SK-N-SH (cell line): ENCODE measurements around the gene PBX1. TPM values are rescaled to one million over a fixed set of nuclear protein-coding genes. Genes with fewer than 3 reads are reported as not detected.

Experiments
- CTCF ChIA-PET: fragments of 300-600, 350-600 bp; formaldehyde crosslinking; extraction: SDS; loops from one replicate; lab custom pipeline; 2021; lab: Yijun Ruan, JAX
- POLR2A ChIA-PET: fragments of 350-600 bp; sonication (Branson Sonifier 250); formaldehyde crosslinking; extraction: SDS; loops from one replicate; lab custom pipeline; 2020; ENCODE audit warnings: antibody characterized with exemption, inconsistent platforms; lab: Yijun Ruan, JAX
- DNase-seq: peaks from one replicate; pipeline ENCODE4 v3.0.0; 2012
- H2AFZ ChIP-seq: fragments of 200-600 bp; sonication (generic); 2 replicates; pipeline ENCODE4 v1.8.1; 2016; ENCODE audit warnings: antibody characterized with exemption, mild to moderate bottlenecking, low read depth
- H3F3A ChIP-seq: fragments of 200-600 bp; sonication (generic); replicated peaks from 2 replicates; pipeline ENCODE3; 2016; ENCODE audit warnings: antibody characterized with exemption, mild to moderate bottlenecking; ENCODE audit not compliant: insufficient read depth
- H3K27ac ChIP-seq, 2 experiments: fragments of 200-500 bp in 1 of 2; fragments of 200-600 bp in 1 of 2; sonication (Bioruptor generic) in 1 of 2; sonication (generic), shearing (Covaris generic) in 1 of 2; 2 replicates each; pipeline versions ENCODE4 v1.5.1 to v1.6.1; 2014 to 2016; ENCODE audit warnings: low read depth in 2 of 2, inconsistent platforms in 1 of 2, low read length in 1 of 2, mild to moderate bottlenecking in 1 of 2, mixed read lengths in 1 of 2
- H3K27me3 ChIP-seq: fragments of 200-600 bp; sonication (generic), shearing (Covaris generic); 2 replicates; pipeline ENCODE4 v1.6.1; 2016; ENCODE audit warnings: mixed run types; ENCODE audit not compliant: insufficient read depth
- H3K36me3 ChIP-seq, 2 experiments: fragments of 200-500 bp in 1 of 2; fragments of 200-600 bp in 1 of 2; sonication (Bioruptor generic) in 1 of 2; sonication (generic) in 1 of 2; replicated peaks in 1 of 2; 2 replicates each; pipeline versions ENCODE3 to v1.5.1; 2014 to 2016; ENCODE audit warnings: low read length in 1 of 2, mild to moderate bottlenecking in 1 of 2; ENCODE audit not compliant: insufficient read depth in 2 of 2, control insufficient read depth in 1 of 2
- H3K4me1 ChIP-seq, 2 experiments: fragments of 200-500 bp in 1 of 2; fragments of 200-600 bp in 1 of 2; sonication (Bioruptor generic) in 1 of 2; sonication (generic), shearing (Covaris generic) in 1 of 2; 2 replicates each; pipeline versions ENCODE4 v1.5.1 to v1.6.1; 2014 to 2016; ENCODE audit warnings: low read depth in 1 of 2, low read length in 1 of 2, mixed run types in 1 of 2; ENCODE audit not compliant: insufficient read depth in 2 of 2, control insufficient read depth in 1 of 2
- H3K4me2 ChIP-seq: fragments of 200-600 bp; sonication (generic), shearing (Covaris generic); 2 replicates; pipeline ENCODE4 v1.6.1; 2017; ENCODE audit warnings: mixed run types
- H3K4me3 ChIP-seq, 2 experiments: fragments of 200-500 bp in 1 of 2; fragments of 200-600 bp in 1 of 2; sonication (Bioruptor generic) in 1 of 2; sonication (generic), shearing (Covaris generic) in 1 of 2; 2 replicates each; pipeline versions ENCODE4 v1.5.1 to v1.8.1; 2014 to 2016; ENCODE audit warnings: low read depth in 2 of 2, inconsistent platforms in 1 of 2, low read length in 1 of 2, mild to moderate bottlenecking in 1 of 2, mixed read lengths in 1 of 2, moderate library complexity in 1 of 2
- H3K79me2 ChIP-seq: fragments of 200-600 bp; sonication (generic); 2 replicates; pipeline ENCODE4 v1.8.1; 2017; ENCODE audit warnings: mild to moderate bottlenecking; ENCODE audit not compliant: insufficient read depth
- H3K9ac ChIP-seq: fragments of 200-600 bp; sonication (generic); 2 replicates; pipeline ENCODE4 v1.6.1; 2017; ENCODE audit warnings: mixed run types
- H3K9me2 ChIP-seq: fragments of 200-600 bp; sonication (generic); 2 replicates; pipeline ENCODE4 v1.6.1; 2017; ENCODE audit warnings: mixed run types
- H3K9me3 ChIP-seq: fragments of 200-600 bp; sonication (generic); 2 replicates; pipeline ENCODE4 v1.6.1; 2017; ENCODE audit warnings: mixed run types, mild to moderate bottlenecking, moderate library complexity
- H4K20me1 ChIP-seq: fragments of 200-600 bp; sonication (generic); 2 replicates; pipeline ENCODE4 v1.6.1; 2017; ENCODE audit warnings: mild to moderate bottlenecking, mixed run types; ENCODE audit not compliant: insufficient read depth
- EP300 ChIP-seq, 2 experiments: IDR thresholded peaks; 2 replicates each; pipeline versions ENCODE4 v1.4.0 to v1.6.1; 2012; ENCODE audit warnings: borderline replicate concordance in 1 of 2, low read depth in 1 of 2, low read length in 1 of 2
- FOSL2 ChIP-seq: IDR thresholded peaks from 2 replicates; pipeline ENCODE4 v1.4.0; 2012; ENCODE audit warnings: low read depth, mild to moderate bottlenecking, moderate library complexity, borderline replicate concordance
- GABPA ChIP-seq: IDR thresholded peaks from 2 replicates; pipeline ENCODE4 v1.4.0; 2012; ENCODE audit warnings: low read depth, mild to moderate bottlenecking
- JUND ChIP-seq: IDR thresholded peaks from 2 replicates; pipeline ENCODE4 v1.4.0; 2012
- MXI1 ChIP-seq: IDR thresholded peaks from 2 replicates; pipeline ENCODE4 v1.6.1; 2012; ENCODE audit warnings: mild to moderate bottlenecking, low read depth, low read length, improper control_type of control experiment
- NFIC ChIP-seq: IDR thresholded peaks from 2 replicates; pipeline ENCODE4 v1.4.0; 2012; ENCODE audit warnings: borderline replicate concordance
- POLR2AphosphoS5 ChIP-seq: IDR thresholded peaks from 2 replicates; pipeline ENCODE4 v1.6.1; 2012; ENCODE audit warnings: low read depth, low read length
- RCOR1 ChIP-seq: fragments of 150-350 bp; IDR thresholded peaks from 2 replicates; pipeline ENCODE4 v1.6.1; 2017; ENCODE audit warnings: antibody characterized with exemption, low read length
- RXRA ChIP-seq: IDR thresholded peaks from 2 replicates; pipeline ENCODE4 v1.4.0; 2012; ENCODE audit warnings: low read depth, mild to moderate bottlenecking, borderline replicate concordance
- TCF12 ChIP-seq: IDR thresholded peaks from 2 replicates; pipeline ENCODE4 v1.4.0; 2012
- YY1 ChIP-seq: IDR thresholded peaks from 2 replicates; pipeline ENCODE4 v1.4.0; 2012; ENCODE audit warnings: low read depth, mild to moderate bottlenecking
- WGBS: methylation state at CpG from one replicate; pipeline ENCODE4 v1.1.6; 2017; ENCODE audit warnings: low lambda C conversion rate; 5-methylcytosine and 5-hydroxymethylcytosine counted together
- polyA plus RNA-seq, 3 experiments: library from polyadenylated mRNA; depleted of rRNA; stranded (reverse); fragments of >200 nt; gene quantifications; 2 replicates each; pipeline ENCODE4 v1.2.3, GENCODE V29; 2012
- TF ChIP-seq, protein P1 (sequence below): IDR thresholded peaks from 2 replicates; pipeline ENCODE4; 2012
- TF ChIP-seq, protein P2 (sequence below): fragments of 150-350 bp; IDR thresholded peaks from 2 replicates; pipeline ENCODE4 v1.6.1; 2017; ENCODE audit warnings: antibody characterized with exemption, low read length, low read depth, borderline replicate concordance
- TF ChIP-seq, protein P3 (sequence below): IDR thresholded peaks from 2 replicates; pipeline ENCODE4 v1.4.0; 2012; ENCODE audit warnings: low read depth, borderline replicate concordance
- TF ChIP-seq, protein P4 (sequence below): IDR thresholded peaks from 2 replicates; pipeline ENCODE4 v1.4.0; 2012; ENCODE audit warnings: low read depth, borderline replicate concordance
- TF ChIP-seq, protein P5 (sequence below): fragments of 150-350 bp; IDR thresholded peaks from 2 replicates; pipeline ENCODE4 v1.6.1; 2016; ENCODE audit warnings: mild to moderate bottlenecking, low read depth, low read length

PBX1 gene
- polyA plus RNA-seq, 1 of the 3 experiments (the other 2 are of a cell fraction): 27.0 TPM

DNA sequence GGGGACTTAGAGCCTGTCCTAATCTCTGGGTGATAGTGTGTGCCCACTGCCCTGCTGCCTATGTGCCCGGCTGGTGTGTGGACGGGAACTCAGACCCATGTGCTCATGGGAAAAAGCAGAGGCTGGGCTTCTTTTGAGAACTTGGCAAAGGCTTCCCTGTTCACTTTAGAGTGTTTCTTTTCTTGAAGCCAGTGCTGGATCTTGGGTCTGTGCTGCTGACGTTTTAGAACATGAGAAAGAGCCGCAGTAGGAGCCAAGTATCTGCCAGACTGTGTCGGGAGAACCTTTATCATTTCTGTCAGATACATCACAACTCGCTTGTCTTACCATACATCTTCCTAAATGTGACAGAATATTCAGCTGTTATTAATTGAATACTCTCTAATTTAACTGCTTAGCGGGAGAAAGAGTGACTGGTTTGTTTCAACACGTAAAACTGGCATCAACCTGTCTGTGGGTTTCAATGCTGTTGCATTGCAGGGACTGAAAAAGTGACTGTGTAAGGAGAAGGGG, 195.2 kb downstream of the PBX1 start:
- peak in 1 of 2 experiments; percentile 76; a peak in 2 of 4 replicates for TF ChIP-seq EP300 (IDR thresholded peaks at IDR 0.05; ENCODE audit: borderline replicate concordance in 1 of 2, low read depth in 1 of 2, low read length in 1 of 2)
- TF ChIP-seq, protein P1, sequence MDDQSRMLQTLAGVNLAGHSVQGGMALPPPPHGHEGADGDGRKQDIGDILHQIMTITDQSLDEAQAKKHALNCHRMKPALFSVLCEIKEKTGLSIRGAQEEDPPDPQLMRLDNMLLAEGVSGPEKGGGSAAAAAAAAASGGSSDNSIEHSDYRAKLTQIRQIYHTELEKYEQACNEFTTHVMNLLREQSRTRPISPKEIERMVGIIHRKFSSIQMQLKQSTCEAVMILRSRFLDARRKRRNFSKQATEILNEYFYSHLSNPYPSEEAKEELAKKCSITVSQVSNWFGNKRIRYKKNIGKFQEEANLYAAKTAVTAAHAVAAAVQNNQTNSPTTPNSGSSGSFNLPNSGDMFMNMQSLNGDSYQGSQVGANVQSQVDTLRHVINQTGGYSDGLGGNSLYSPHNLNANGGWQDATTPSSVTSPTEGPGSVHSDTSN: peak; percentile 72
- no peak for TF ChIP-seq RXRA
- TF ChIP-seq MXI1: no peak
- TF ChIP-seq NFIC: peak; percentile 30; the same call in 1 of the 2 replicates
- TF ChIP-seq RCOR1: no peak
- TF ChIP-seq GABPA: no peak
- TF ChIP-seq, protein P2, sequence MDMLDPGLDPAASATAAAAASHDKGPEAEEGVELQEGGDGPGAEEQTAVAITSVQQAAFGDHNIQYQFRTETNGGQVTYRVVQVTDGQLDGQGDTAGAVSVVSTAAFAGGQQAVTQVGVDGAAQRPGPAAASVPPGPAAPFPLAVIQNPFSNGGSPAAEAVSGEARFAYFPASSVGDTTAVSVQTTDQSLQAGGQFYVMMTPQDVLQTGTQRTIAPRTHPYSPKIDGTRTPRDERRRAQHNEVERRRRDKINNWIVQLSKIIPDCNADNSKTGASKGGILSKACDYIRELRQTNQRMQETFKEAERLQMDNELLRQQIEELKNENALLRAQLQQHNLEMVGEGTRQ: no peak
- no peak for TF ChIP-seq POLR2AphosphoS5
- TF ChIP-seq, protein P3, sequence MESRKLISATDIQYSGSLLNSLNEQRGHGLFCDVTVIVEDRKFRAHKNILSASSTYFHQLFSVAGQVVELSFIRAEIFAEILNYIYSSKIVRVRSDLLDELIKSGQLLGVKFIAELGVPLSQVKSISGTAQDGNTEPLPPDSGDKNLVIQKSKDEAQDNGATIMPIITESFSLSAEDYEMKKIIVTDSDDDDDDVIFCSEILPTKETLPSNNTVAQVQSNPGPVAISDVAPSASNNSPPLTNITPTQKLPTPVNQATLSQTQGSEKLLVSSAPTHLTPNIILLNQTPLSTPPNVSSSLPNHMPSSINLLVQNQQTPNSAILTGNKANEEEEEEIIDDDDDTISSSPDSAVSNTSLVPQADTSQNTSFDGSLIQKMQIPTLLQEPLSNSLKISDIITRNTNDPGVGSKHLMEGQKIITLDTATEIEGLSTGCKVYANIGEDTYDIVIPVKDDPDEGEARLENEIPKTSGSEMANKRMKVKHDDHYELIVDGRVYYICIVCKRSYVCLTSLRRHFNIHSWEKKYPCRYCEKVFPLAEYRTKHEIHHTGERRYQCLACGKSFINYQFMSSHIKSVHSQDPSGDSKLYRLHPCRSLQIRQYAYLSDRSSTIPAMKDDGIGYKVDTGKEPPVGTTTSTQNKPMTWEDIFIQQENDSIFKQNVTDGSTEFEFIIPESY: no peak
- no peak for TF ChIP-seq JUND
- TF ChIP-seq, protein P4, sequence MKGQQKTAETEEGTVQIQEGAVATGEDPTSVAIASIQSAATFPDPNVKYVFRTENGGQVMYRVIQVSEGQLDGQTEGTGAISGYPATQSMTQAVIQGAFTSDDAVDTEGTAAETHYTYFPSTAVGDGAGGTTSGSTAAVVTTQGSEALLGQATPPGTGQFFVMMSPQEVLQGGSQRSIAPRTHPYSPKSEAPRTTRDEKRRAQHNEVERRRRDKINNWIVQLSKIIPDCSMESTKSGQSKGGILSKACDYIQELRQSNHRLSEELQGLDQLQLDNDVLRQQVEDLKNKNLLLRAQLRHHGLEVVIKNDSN: no peak
- TF ChIP-seq YY1: no peak
- no peak for TF ChIP-seq FOSL2
- peak; percentile 56 for TF ChIP-seq TCF12
- TF ChIP-seq, protein P5, sequence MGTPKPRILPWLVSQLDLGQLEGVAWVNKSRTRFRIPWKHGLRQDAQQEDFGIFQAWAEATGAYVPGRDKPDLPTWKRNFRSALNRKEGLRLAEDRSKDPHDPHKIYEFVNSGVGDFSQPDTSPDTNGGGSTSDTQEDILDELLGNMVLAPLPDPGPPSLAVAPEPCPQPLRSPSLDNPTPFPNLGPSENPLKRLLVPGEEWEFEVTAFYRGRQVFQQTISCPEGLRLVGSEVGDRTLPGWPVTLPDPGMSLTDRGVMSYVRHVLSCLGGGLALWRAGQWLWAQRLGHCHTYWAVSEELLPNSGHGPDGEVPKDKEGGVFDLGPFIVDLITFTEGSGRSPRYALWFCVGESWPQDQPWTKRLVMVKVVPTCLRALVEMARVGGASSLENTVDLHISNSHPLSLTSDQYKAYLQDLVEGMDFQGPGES: no peak
- no peak overlapping the region for H3K27ac ChIP-seq
- peaks cover 0 to 20% of the 10 kb centered on the region in 2 experiments; a peak in 2 of 4 replicates for H3K4me1 ChIP-seq
- H4K20me1 ChIP-seq: no peaks in the 10 kb centered on the region
- POLR2A ChIA-PET: no interaction called here
- H3K9me3 ChIP-seq: no peaks in the 10 kb centered on the region
- CTCF ChIA-PET: no interaction called here
- peaks cover 8% of the 10 kb centered on the region for H3F3A ChIP-seq
- no peak overlapping the region for H3K4me2 ChIP-seq
- H2AFZ ChIP-seq: no peak overlapping the region
- 80% methylated on average over 8 of the region's 8 CpGs for WGBS
- no peaks in the 10 kb centered on the region for H3K27me3 ChIP-seq
- H3K9me2 ChIP-seq: no peaks in the 10 kb centered on the region
- no peak overlapping the region for H3K9ac ChIP-seq
- no peaks in the 10 kb centered on the region for H3K79me2 ChIP-seq
- no peak for DNase-seq
- H3K36me3 ChIP-seq: no peaks in the 10 kb centered on the region
- H3K4me3 ChIP-seq: no peak overlapping the region
